Endothelial cell (in vitro differentiated cells): Measurements from ENCODE around the gene ZNF638. TPM values are rescaled to one million over a fixed set of nuclear protein-coding genes. Genes with fewer than 3 reads are reported as not detected.

Source experiments
- DNase-seq: peaks from one replicate; pipeline ENCODE4 v3.0.0; 2021; ENCODE audit warnings: low spot score
- H3K27ac Mint-ChIP-seq: one replicate; pipeline ENCODE4 v1.8.0; 2021; ENCODE audit warnings: mixed read lengths, inconsistent platforms; ENCODE audit not compliant: unreplicated experiment
- H3K27me3 Mint-ChIP-seq: one replicate; pipeline ENCODE4 v1.8.0; 2021; ENCODE audit warnings: mild to moderate bottlenecking, moderate library complexity, mixed read lengths, inconsistent platforms; ENCODE audit not compliant: unreplicated experiment
- H3K36me3 Mint-ChIP-seq: one replicate; pipeline ENCODE4 v1.8.0; 2021; ENCODE audit warnings: mild to moderate bottlenecking, low read depth, mixed read lengths, inconsistent platforms; ENCODE audit not compliant: unreplicated experiment
- H3K4me1 Mint-ChIP-seq: one replicate; pipeline ENCODE4 v1.8.0; 2021; ENCODE audit warnings: mild to moderate bottlenecking, mixed read lengths, inconsistent platforms; ENCODE audit not compliant: unreplicated experiment
- H3K4me3 Mint-ChIP-seq: one replicate; pipeline ENCODE4 v1.8.0; 2021; ENCODE audit warnings: mild to moderate bottlenecking, mixed read lengths, inconsistent platforms; ENCODE audit not compliant: unreplicated experiment
- H3K9me3 Mint-ChIP-seq: one replicate; pipeline ENCODE4 v1.8.0; 2021; ENCODE audit warnings: mixed read lengths, inconsistent platforms; ENCODE audit not compliant: unreplicated experiment
- CTCF ChIP-seq: fragments of 200-600 bp; sonication (generic); IDR thresholded peaks from one replicate; pipeline ENCODE4 v1.5.0; 2021; ENCODE audit warnings: antibody characterized with exemption; ENCODE audit not compliant: unreplicated experiment
- total RNA-seq: library from RNA; stranded (reverse); fragmentation: NEBNext Ultra II Directional; extraction: Animal tissue kit (Norgen Biotek cat#: 25700); gene quantifications from one replicate; pipeline ENCODE4 v1.2.1, GENCODE V29; 2021; ENCODE audit not compliant: unreplicated experiment

ZNF638 gene
- total RNA-seq, 1 donor from 2014 or later = 144 TPM

GRCh38 chr2:71473346-71474031 is 141.9 kb downstream of the ZNF638 start:
- Mint-ChIP-seq H3K4me3 (peak overlapping the region; percentile 71), H3K27ac (no peak overlapping the region), H3K4me1 (peaks cover 63% of the 10 kb centered on the region), H3K9me3 (no peaks in the 10 kb centered on the region), H3K27me3 (peaks cover 10% of the 10 kb centered on the region), H3K36me3 (peaks cover 65% of the 10 kb centered on the region)
- no peak for DNase-seq
- TF ChIP-seq CTCF = no peak

GRCh38 chr2:71474116-71474743 is 142.6 kb downstream of the ZNF638 start:
- Mint-ChIP-seq H3K36me3 (peaks cover 61% of the 10 kb centered on the region), H3K27me3 (peaks cover 7% of the 10 kb centered on the region), H3K27ac (peak overlapping the region; percentile 24), H3K4me3 (peak overlapping the region; percentile 44), H3K9me3 (no peaks in the 10 kb centered on the region), H3K4me1 (peaks cover 62% of the 10 kb centered on the region)
- DNase-seq = no peak
- TF ChIP-seq CTCF = no peak

GRCh38 chr2:71474744-71475397 is 143.3 kb downstream of the ZNF638 start:
- Mint-ChIP-seq H3K27ac (peak overlapping the region; percentile 68), H3K4me1 (peaks cover 62% of the 10 kb centered on the region), H3K4me3 (peak overlapping the region; percentile 72), H3K36me3 (peaks cover 64% of the 10 kb centered on the region), H3K27me3 (peaks cover 12% of the 10 kb centered on the region), H3K9me3 (no peaks in the 10 kb centered on the region)
- no peak for TF ChIP-seq CTCF
- no peak for DNase-seq

GRCh38 chr2:71476495-71476894 is 144.9 kb downstream of the ZNF638 start:
- Mint-ChIP-seq H3K9me3 (no peaks in the 10 kb centered on the region), H3K36me3 (peaks cover 63% of the 10 kb centered on the region), H3K4me3 (no peak overlapping the region), H3K27me3 (peaks cover 16% of the 10 kb centered on the region), H3K4me1 (peaks cover 65% of the 10 kb centered on the region), H3K27ac (no peak overlapping the region)
- no peak for TF ChIP-seq CTCF
- no peak for DNase-seq
